K562 (cell line): ENCODE measurements around the gene IDNK. TPM values are rescaled to one million over a fixed set of nuclear protein-coding genes. Genes with fewer than 3 reads are reported as not detected.

Source experiments
- ATF1 ChIP-seq, 2 experiments: fragments of 450-650 bp in 1 of 2; IDR thresholded peaks; 2 replicates each; pipeline ENCODE4 v1.6.1; 2016; ENCODE audit warnings: missing compliant biosample characterization in 1 of 2, missing genetic modification characterization in 1 of 2
- EGR1 ChIP-seq: fragments of 450-650 bp; conservative IDR thresholded peaks from 2 replicates; pipeline ENCODE4 v1.6.1; 2017; ENCODE audit warnings: mild to moderate bottlenecking
- FUS ChIP-seq: fragments of 200-400 bp; formaldehyde crosslinking; optimal IDR thresholded peaks from 2 replicates; pipeline ENCODE3; 2017; ENCODE audit warnings: low read depth, low read length
- HDAC1 ChIP-seq, 2 experiments: fragments of 450-650 bp; IDR thresholded peaks; 2 replicates each; pipeline ENCODE4 v1.6.1; 2016 to 2017; ENCODE audit warnings: inconsistent platforms in 1 of 2, mild to moderate bottlenecking in 1 of 2, moderate library complexity in 1 of 2
- MTA2 ChIP-seq: fragments of 450-650 bp; IDR thresholded peaks from 2 replicates; pipeline ENCODE4 v1.6.1; 2016; ENCODE audit warnings: low read depth
- PHF20 ChIP-seq: fragments of 450-650 bp; IDR thresholded peaks from 2 replicates; pipeline ENCODE4 v1.6.1; 2018; ENCODE audit not compliant: partially characterized antibody
- PURB ChIP-seq: sonication (generic); formaldehyde crosslinking; IDR thresholded peaks from 2 replicates; pipeline ENCODE4 v1.9.0; 2021; ENCODE audit warnings: low read depth, mild to moderate bottlenecking, missing genetic modification reagents
- RBBP5 ChIP-seq: fragments of 200-600 bp; sonication (generic); IDR thresholded peaks from 2 replicates; pipeline ENCODE4 v1.6.1; 2012; ENCODE audit warnings: borderline replicate concordance, mild to moderate bottlenecking, low read length, control low read depth, inconsistent platforms; ENCODE audit not compliant: insufficient read depth, poor library complexity, severe bottlenecking
- RBM22 ChIP-seq: fragments of 200-400 bp; formaldehyde crosslinking; IDR thresholded peaks from 2 replicates; pipeline ENCODE4 v1.6.1; 2018; ENCODE audit warnings: low read length, low read depth; ENCODE audit not compliant: poor library complexity, severe bottlenecking
- SUPT5H ChIP-seq: fragments of 450-650 bp; IDR thresholded peaks from 2 replicates; pipeline ENCODE4 v1.6.1; 2016
- TFAP4 ChIP-seq: sonication (generic); formaldehyde crosslinking; IDR thresholded peaks from 2 replicates; pipeline ENCODE4 v1.8.0; 2022; ENCODE audit warnings: missing genetic modification reagents, mild to moderate bottlenecking, moderate library complexity, borderline replicate concordance
- TOE1 ChIP-seq, 2 experiments: fragments of 450-650 bp in 1 of 2; sonication (generic) in 1 of 2; formaldehyde crosslinking in 1 of 2; IDR thresholded peaks; 2 replicates each; pipeline versions ENCODE4 v1.7.1 to v1.8.0; 2016 to 2022; ENCODE audit warnings: borderline replicate concordance in 2 of 2, mild to moderate bottlenecking in 2 of 2, antibody characterized with exemption in 1 of 2, inconsistent platforms in 1 of 2, low read depth in 1 of 2, missing genetic modification reagents in 1 of 2, moderate library complexity in 1 of 2
- U2AF1 ChIP-seq: fragments of 200-400 bp; formaldehyde crosslinking; optimal IDR thresholded peaks from 2 replicates; pipeline ENCODE3; 2017; ENCODE audit warnings: mild to moderate bottlenecking, low read depth, low read length, moderate library complexity
- ZBTB7A ChIP-seq: IDR thresholded peaks from 2 replicates; pipeline ENCODE4 v1.6.1; 2011; ENCODE audit warnings: low read depth, mild to moderate bottlenecking, low read length, moderate library complexity, borderline replicate concordance; ENCODE audit not compliant: control insufficient read depth
- ZKSCAN3 ChIP-seq: fragments of 250-450 bp; sonication (Bioruptor Pico); IDR thresholded peaks from 2 replicates; pipeline ENCODE4 v1.4.0; 2020
- ZNF124 ChIP-seq: sonication (generic); formaldehyde crosslinking; IDR thresholded peaks from 2 replicates; pipeline ENCODE4 v1.8.1; 2022; ENCODE audit warnings: missing genetic modification reagents
- ZNF764 ChIP-seq: fragments of 250-450 bp; sonication (Bioruptor Pico); IDR thresholded peaks from 2 replicates; pipeline ENCODE4 v1.4.0; 2020; ENCODE audit warnings: low read depth, mild to moderate bottlenecking, moderate library complexity
- polyA plus RNA-seq, 8 experiments: library from polyadenylated mRNA; depleted of rRNA in 4 of 8; stranded (reverse) in 5 of 8; unstranded in 3 of 8; fragments of >200 nt; fragmentation: Nextera tagmentation in 2 of 8; fragmentation: Illumina TruSeq in 1 of 8; extraction: Ambion mirVana in 2 of 8; extraction: Trizol in 1 of 8; gene quantifications; 2 replicates each; pipeline versions ENCODE4 v1.2.1 to v1.2.3, GENCODE V29; 2011 to 2014; ENCODE audit warnings: inconsistent platforms in 1 of 8, missing spikeins in 1 of 8
- total RNA-seq, 7 experiments: library from RNA; depleted of rRNA in 6 of 7; stranded (reverse); fragments of >200 nt in 6 of 7; fragmentation: Illumina TruSeq in 2 of 7; extraction: Trizol in 2 of 7; gene quantifications; 2 replicates each; pipeline versions ENCODE4 v1.2.1 to v1.2.3, GENCODE V29; 2011 to 2021; ENCODE audit warnings: low replicate concordance in 1 of 7
- TF ChIP-seq, protein P1 (sequence below), 2 experiments: fragments of 450-650 bp in 1 of 2; sonication (generic) in 1 of 2; formaldehyde crosslinking; conservative IDR thresholded peaks; 2 replicates each; pipeline versions ENCODE4 v1.4.0 to v1.8.1; 2020 to 2022; ENCODE audit warnings: mild to moderate bottlenecking in 1 of 2, missing genetic modification reagents in 1 of 2
- TF ChIP-seq, protein P2 (sequence below): fragments of 450-650 bp; IDR thresholded peaks from 2 replicates; pipeline ENCODE4 v1.6.1; 2018; ENCODE audit warnings: mild to moderate bottlenecking, low read depth; ENCODE audit not compliant: partially characterized antibody
- TF ChIP-seq, protein P3 (sequence below): sonication (generic); formaldehyde crosslinking; IDR thresholded peaks from 2 replicates; pipeline ENCODE4 v1.8.0; 2022; ENCODE audit warnings: mild to moderate bottlenecking, missing genetic modification reagents
- TF ChIP-seq, protein P4 (sequence below): fragments of 250-450 bp; sonication (Bioruptor Pico); IDR thresholded peaks from 2 replicates; pipeline ENCODE4 v1.4.0; 2020; ENCODE audit warnings: mild to moderate bottlenecking

IDNK gene
- total and polyA plus RNA-seq, 9 of the 15 experiments (the other 6 are each of a cell fraction or from before 2014, with no cell fraction given), result 0.41 to 1.1 (median 0.55) TPM

- TF ChIP-seq ZBTB7A, result peak; percentile 68; the same call in 1 of the 2 replicates
- TF ChIP-seq RBM22, result peak; percentile 55
- peak; percentile 13; the same call in 1 of the 2 replicates for TF ChIP-seq TFAP4
- TF ChIP-seq ATF1 (CRISPR knock-in tag; IDR thresholded peaks at IDR 0.05), result 0 out of 2 replicates have a peak, but pooled peaks have one; percentile 31
- 0 out of 2 replicates have a peak, but pooled peaks have one; percentile 32 for TF ChIP-seq ATF1 (tag; IDR thresholded peaks at IDR 0.05)
- TF ChIP-seq EGR1, result no peak
- TF ChIP-seq, protein P1, sequence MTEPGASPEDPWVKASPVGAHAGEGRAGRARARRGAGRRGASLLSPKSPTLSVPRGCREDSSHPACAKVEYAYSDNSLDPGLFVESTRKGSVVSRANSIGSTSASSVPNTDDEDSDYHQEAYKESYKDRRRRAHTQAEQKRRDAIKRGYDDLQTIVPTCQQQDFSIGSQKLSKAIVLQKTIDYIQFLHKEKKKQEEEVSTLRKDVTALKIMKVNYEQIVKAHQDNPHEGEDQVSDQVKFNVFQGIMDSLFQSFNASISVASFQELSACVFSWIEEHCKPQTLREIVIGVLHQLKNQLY (CRISPR knock-in tag; conservative IDR thresholded peaks at IDR 0.05), result no peak
- peak; percentile 79 for TF ChIP-seq PHF20
- peak; percentile 73 for TF ChIP-seq SUPT5H
- no peak for TF ChIP-seq MTA2
- TF ChIP-seq TOE1 (IDR thresholded peaks at IDR 0.05; ENCODE audit: borderline replicate concordance), result no peak
- TF ChIP-seq TOE1 (CRISPR knock-in tag; IDR thresholded peaks at IDR 0.05; ENCODE audit: borderline replicate concordance, low read depth), result no peak
- TF ChIP-seq, protein P2, sequence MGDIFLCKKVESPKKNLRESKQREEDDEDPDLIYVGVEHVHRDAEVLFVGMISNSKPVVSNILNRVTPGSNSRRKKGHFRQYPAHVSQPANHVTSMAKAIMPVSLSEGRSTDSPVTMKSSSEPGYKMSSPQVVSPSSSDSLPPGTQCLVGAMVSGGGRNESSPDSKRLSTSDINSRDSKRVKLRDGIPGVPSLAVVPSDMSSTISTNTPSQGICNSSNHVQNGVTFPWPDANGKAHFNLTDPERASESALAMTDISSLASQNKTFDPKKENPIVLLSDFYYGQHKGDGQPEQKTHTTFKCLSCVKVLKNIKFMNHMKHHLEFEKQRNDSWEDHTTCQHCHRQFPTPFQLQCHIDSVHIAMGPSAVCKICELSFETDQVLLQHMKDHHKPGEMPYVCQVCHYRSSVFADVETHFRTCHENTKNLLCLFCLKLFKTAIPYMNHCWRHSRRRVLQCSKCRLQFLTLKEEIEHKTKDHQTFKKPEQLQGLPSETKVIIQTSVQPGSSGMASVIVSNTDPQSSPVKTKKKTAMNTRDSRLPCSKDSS, result no peak
- TF ChIP-seq ZNF764 (CRISPR knock-in tag), result no peak
- TF ChIP-seq, protein P3, sequence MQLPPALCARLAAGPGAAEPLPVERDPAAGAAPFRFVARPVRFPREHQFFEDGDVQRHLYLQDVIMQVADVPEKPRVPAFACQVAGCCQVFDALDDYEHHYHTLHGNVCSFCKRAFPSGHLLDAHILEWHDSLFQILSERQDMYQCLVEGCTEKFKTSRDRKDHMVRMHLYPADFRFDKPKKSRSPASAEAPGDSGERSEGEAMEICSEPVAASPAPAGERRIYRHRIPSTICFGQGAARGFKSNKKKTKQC (CRISPR knock-in tag), result no peak
- no peak for TF ChIP-seq ZNF124 (CRISPR knock-in tag)
- no peak for TF ChIP-seq PURB (CRISPR knock-in tag)
- no peak for TF ChIP-seq ZKSCAN3 (CRISPR knock-in tag)
- TF ChIP-seq HDAC1 (IDR thresholded peaks at IDR 0.05), result peak in 1 of 2 experiments; percentile 25; a peak in 1 of 4 replicates
- TF ChIP-seq, protein P4, sequence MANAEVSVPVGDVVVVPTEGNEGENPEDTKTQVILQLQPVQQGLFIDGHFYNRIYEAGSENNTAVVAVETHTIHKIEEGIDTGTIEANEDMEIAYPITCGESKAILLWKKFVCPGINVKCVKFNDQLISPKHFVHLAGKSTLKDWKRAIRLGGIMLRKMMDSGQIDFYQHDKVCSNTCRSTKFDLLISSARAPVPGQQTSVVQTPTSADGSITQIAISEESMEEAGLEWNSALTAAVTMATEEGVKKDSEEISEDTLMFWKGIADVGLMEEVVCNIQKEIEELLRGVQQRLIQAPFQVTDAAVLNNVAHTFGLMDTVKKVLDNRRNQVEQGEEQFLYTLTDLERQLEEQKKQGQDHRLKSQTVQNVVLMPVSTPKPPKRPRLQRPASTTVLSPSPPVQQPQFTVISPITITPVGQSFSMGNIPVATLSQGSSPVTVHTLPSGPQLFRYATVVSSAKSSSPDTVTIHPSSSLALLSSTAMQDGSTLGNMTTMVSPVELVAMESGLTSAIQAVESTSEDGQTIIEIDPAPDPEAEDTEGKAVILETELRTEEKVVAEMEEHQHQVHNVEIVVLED, result no peak
- peak; percentile 69 for TF ChIP-seq RBBP5
- no peak for TF ChIP-seq FUS
- TF ChIP-seq U2AF1, result peak; percentile 13
These were observed at the start of gene IDNK (continued) for GRCh38 chr9:83622939-83623678.
